ENCODE results near the gene TANC1. TPM values are rescaled to one million over a fixed set of nuclear protein-coding genes. Genes with fewer than 3 reads are reported as not detected.

The TANC1 gene
- total RNA-seq, 1 donor: 74.7 TPM

DNA sequence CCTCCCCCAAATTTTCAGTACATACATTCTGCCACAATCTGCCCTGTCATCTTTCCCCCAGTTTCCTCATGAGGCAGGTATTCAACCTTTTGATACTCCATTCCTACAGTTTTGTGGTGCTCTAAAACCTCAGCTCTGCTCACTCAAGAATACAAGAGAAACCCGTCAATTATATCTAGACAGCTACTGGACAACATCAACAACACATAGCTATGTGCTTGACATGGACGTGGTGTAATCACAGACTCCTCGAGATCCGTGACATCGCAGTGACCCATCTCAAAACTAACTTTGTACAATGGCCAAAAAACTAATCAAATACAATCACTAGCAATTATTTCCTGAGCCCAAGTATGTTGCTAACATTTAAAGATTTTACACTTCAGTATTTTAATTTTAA lies 294.5 kb downstream of the TANC1 start:
- no peak for DNase-seq (ENCODE audit: low read depth)
- H3K4me3 ChIP-seq (ENCODE audit: low read depth, low read length): no peak overlapping the region
- TF ChIP-seq, protein P1, sequence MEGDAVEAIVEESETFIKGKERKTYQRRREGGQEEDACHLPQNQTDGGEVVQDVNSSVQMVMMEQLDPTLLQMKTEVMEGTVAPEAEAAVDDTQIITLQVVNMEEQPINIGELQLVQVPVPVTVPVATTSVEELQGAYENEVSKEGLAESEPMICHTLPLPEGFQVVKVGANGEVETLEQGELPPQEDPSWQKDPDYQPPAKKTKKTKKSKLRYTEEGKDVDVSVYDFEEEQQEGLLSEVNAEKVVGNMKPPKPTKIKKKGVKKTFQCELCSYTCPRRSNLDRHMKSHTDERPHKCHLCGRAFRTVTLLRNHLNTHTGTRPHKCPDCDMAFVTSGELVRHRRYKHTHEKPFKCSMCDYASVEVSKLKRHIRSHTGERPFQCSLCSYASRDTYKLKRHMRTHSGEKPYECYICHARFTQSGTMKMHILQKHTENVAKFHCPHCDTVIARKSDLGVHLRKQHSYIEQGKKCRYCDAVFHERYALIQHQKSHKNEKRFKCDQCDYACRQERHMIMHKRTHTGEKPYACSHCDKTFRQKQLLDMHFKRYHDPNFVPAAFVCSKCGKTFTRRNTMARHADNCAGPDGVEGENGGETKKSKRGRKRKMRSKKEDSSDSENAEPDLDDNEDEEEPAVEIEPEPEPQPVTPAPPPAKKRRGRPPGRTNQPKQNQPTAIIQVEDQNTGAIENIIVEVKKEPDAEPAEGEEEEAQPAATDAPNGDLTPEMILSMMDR (IDR thresholded peaks at IDR 0.05; ENCODE audit: insufficient read depth, low read depth, low read length): no peak

DNA sequence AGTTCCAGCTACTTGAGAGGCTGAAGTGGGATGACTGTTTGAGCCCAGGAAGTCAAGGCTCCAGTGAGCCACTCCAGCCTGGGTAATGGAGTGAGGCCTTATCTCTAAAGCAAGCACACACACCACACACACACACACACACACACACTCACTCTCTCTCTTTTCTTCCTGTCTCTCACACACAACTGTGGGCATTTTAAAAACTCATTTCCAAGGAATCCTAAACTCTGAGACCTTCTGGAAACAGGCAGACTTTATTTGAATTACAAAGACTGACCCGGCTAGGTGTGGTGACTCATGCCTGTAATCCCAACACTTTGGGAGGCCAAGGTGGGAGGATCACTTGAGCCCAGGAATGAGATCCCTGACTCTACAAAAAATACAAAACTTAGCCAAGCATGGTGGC lies 296.7 kb downstream of the TANC1 start:
- no peak overlapping the region for H3K4me3 ChIP-seq (ENCODE audit: low read depth, low read length)
- DNase-seq (ENCODE audit: low read depth): peak; percentile 32
- TF ChIP-seq, protein P1 (IDR thresholded peaks at IDR 0.05; ENCODE audit: insufficient read depth, low read depth, low read length): no peak

DNA sequence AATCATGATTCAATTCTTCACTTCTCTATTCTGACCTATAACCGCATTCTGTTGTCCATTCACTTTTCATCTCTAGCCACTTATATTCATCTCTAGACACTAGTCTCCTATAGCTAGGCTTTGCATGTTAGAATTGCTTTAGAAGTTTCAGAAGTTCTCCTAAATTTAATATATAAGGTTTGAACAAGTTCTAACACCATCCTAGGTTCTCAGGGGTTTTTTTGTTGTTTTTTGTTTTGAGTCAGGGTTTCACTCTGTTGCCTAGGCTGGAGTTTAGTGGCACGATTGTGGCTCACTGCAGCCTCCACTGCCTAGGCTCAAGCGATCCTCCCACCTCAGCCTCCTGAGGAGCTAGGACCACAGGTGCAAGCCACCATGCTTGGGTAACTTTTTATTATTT lies 298.1 kb downstream of the TANC1 start:
- TF ChIP-seq, protein P1 (IDR thresholded peaks at IDR 0.05; ENCODE audit: insufficient read depth, low read depth, low read length): no peak
- H3K4me3 ChIP-seq (ENCODE audit: low read depth, low read length): no peak overlapping the region
- no peak for DNase-seq (ENCODE audit: low read depth)

DNA sequence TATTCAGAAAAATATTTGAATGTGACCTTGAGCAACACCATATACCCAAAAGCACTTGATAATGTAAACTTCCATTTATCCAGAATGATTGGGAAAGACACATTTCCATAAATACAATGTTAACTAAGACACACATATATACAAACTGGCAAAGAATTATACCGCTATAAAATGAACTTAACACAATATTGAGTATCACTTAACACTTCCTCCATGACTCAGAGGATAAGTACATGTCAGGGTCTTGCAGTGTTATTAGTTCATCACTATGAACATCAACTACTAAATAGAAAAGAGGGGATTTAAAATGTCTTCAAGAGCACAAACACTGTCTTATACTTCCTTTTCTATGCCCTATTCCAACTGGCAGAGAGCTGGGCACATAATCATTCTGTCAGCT lies 299.5 kb downstream of the TANC1 start:
- TF ChIP-seq, protein P1 (IDR thresholded peaks at IDR 0.05; ENCODE audit: insufficient read depth, low read depth, low read length): no peak
- peak; percentile 22 for DNase-seq (ENCODE audit: low read depth)
- H3K4me3 ChIP-seq (ENCODE audit: low read depth, low read length): no peak overlapping the region

DNA sequence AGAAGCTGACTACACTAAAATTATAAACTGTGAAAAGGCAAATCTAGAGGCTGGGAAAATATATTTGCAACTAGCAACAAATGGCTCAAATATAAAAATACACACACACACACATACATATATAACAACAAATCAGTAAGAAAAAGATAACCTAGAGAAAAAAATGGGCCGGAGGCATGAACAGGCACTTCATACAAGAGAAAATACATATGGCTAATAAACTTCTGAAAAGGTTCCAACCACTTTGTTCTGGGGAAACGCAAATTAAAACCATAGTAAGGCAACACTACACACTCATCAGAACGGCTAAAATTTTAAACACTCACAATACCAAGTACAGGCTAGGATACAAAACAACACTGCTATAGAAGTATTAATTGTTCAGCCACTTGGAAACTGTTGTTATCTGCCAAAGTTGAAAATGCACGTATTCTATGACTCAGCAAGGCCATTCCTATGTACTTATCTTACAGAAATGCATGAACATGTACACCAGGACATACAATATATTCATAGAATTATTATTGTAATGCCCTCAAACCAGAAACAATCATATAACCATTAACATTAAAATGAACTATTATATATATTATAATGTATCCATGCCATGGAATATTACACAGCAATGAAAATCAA lies 302.4 kb downstream of the TANC1 start:
- DNase-seq (ENCODE audit: low read depth): no peak
- TF ChIP-seq, protein P1 (IDR thresholded peaks at IDR 0.05; ENCODE audit: insufficient read depth, low read depth, low read length): no peak
- no peak overlapping the region for H3K4me3 ChIP-seq (ENCODE audit: low read depth, low read length)

DNA sequence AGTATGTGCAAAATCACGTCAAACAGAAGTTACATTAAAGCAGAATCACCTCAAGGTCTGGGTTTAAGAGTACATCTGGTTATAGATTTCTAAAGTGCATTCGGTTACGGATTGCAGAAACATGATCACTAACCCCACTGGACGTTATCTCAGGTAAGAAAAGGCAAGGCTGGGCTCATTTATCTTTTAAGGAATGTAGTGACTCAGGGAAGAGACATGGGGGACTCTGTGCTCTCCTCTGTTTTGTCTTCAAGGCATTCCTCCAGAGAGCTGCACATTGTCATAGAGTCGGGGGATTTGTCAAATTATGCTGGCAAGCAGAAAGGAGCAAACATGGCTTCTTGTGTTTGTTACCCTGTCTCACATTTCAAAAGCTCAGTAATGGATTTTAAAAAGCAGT lies 303.7 kb downstream of the TANC1 start:
- DNase-seq (ENCODE audit: low read depth): no peak
- no peak overlapping the region for H3K4me3 ChIP-seq (ENCODE audit: low read depth, low read length)
- TF ChIP-seq, protein P1 (IDR thresholded peaks at IDR 0.05; ENCODE audit: insufficient read depth, low read depth, low read length): no peak

DNA sequence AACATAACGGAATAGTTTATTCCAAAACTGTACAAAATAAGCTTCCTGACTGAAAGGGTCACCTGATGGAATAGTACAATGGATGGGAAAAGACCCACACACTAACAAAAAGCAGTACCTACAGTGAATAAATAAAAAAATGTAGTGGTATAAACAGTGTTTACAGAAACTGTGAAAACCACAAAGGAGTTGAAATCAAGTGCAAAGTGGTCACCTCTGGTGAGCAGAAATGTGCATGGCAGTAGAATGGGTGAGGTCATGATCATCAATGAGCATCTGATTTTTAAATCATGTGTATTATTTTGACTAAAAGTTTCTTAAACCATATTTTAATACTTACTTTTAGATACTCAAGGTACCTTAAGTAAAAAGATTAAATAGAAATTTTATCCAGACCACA lies 306.7 kb downstream of the TANC1 start:
- no peak overlapping the region for H3K4me3 ChIP-seq (ENCODE audit: low read depth, low read length)
- TF ChIP-seq, protein P1 (IDR thresholded peaks at IDR 0.05; ENCODE audit: insufficient read depth, low read depth, low read length): no peak
- no peak for DNase-seq (ENCODE audit: low read depth)
